ENCODE measurements around the gene DNAAF5.
"Not testable (repeated sequence)": the region's sequence is repeated elsewhere in the genome, so short reads cannot be mapped to it uniquely, and the experiment has no call there.

DNAAF5 gene

GRCh38 chr7:729140-730000, 2.9 kb downstream of the DNAAF5 start:
- DNase-seq (ENCODE audit: low read depth, low spot score) = no peak

- no peak for DNase-seq (ENCODE audit: low read depth, low spot score)
These were observed 4.3 kb downstream of the DNAAF5 start for GRCh38 chr7:730501-731439.

- DNase-seq (ENCODE audit: low read depth, low spot score) = no peak
These were observed 5.1 kb downstream of the DNAAF5 start for GRCh38 chr7:731440-732085.

- DNase-seq (ENCODE audit: low read depth, low spot score) = peak; percentile 66
These were observed 5.6 kb downstream of the DNAAF5 start for GRCh38 chr7:732094-732541.

GRCh38 chr7:732556-732955, 6.1 kb downstream of the DNAAF5 start:
- DNase-seq (ENCODE audit: low read depth, low spot score) = no peak

GRCh38 chr7:734214-734613, 7.7 kb downstream of the DNAAF5 start:
- DNase-seq (ENCODE audit: low read depth, low spot score) = no peak

- DNase-seq (ENCODE audit: low read depth, low spot score) = no peak
These were observed 8.3 kb downstream of the DNAAF5 start for GRCh38 chr7:734808-735207.

GRCh38 chr7:738241-738640, 11.7 kb downstream of the DNAAF5 start:
- DNase-seq (ENCODE audit: low read depth, low spot score) = no peak

- no peak for DNase-seq (ENCODE audit: low read depth, low spot score)
These were observed 12.4 kb downstream of the DNAAF5 start for GRCh38 chr7:738723-739454.

- DNase-seq (ENCODE audit: low read depth, low spot score) = no peak
These were observed 13.0 kb downstream of the DNAAF5 start for GRCh38 chr7:739455-739982.

- no peak for DNase-seq (ENCODE audit: low read depth, low spot score)
These were observed 13.8 kb downstream of the DNAAF5 start for GRCh38 chr7:739983-740942.

GRCh38 chr7:741191-741671, 14.7 kb downstream of the DNAAF5 start:
- DNase-seq (ENCODE audit: low read depth, low spot score) = no peak

GRCh38 chr7:741850-742249, 15.4 kb downstream of the DNAAF5 start:
- no peak for DNase-seq (ENCODE audit: low read depth, low spot score)

- no peak for DNase-seq (ENCODE audit: low read depth, low spot score)
These were observed 16.3 kb downstream of the DNAAF5 start for GRCh38 chr7:742791-743190.

- DNase-seq (ENCODE audit: low read depth, low spot score) = not testable (repeated sequence)
These were observed 17.0 kb downstream of the DNAAF5 start for GRCh38 chr7:743341-744127.

- not testable (repeated sequence) for DNase-seq (ENCODE audit: low read depth, low spot score)
These were observed 17.6 kb downstream of the DNAAF5 start for GRCh38 chr7:744128-744520.

GRCh38 chr7:744854-745430, 18.4 kb downstream of the DNAAF5 start:
- DNase-seq (ENCODE audit: low read depth, low spot score) = no peak

GRCh38 chr7:745431-746154, 19.1 kb downstream of the DNAAF5 start:
- DNase-seq (ENCODE audit: low read depth, low spot score) = no peak
